GM19240 (cell line): Measurements from ENCODE around the gene SMAD3.

Source experiments
- DNase-seq: peaks from one replicate; pipeline ENCODE4 v3.0.0; 2011; ENCODE audit warnings: low spot score; ENCODE audit not compliant: insufficient read length

SMAD3 gene

DNA sequence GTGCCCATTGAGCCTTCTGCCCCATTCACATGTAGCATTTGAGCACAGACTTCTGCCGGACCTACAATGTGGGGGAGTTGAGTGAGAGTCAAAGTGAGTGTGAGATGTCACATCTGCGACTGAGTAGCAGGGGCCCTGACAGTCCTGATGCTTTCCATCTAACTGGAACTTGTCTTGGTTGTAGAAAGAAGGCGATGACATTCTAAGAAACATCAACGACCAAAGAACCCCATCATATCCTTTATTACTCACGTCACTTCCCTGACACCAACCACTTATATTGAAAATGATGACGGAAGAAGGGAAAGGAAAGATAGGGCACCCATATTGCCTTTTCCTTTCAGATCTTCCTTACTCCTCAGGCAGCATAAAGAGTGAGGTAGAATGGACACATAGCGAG lies 30.5 kb downstream of the SMAD3 start:
- DNase-seq = no peak

DNA sequence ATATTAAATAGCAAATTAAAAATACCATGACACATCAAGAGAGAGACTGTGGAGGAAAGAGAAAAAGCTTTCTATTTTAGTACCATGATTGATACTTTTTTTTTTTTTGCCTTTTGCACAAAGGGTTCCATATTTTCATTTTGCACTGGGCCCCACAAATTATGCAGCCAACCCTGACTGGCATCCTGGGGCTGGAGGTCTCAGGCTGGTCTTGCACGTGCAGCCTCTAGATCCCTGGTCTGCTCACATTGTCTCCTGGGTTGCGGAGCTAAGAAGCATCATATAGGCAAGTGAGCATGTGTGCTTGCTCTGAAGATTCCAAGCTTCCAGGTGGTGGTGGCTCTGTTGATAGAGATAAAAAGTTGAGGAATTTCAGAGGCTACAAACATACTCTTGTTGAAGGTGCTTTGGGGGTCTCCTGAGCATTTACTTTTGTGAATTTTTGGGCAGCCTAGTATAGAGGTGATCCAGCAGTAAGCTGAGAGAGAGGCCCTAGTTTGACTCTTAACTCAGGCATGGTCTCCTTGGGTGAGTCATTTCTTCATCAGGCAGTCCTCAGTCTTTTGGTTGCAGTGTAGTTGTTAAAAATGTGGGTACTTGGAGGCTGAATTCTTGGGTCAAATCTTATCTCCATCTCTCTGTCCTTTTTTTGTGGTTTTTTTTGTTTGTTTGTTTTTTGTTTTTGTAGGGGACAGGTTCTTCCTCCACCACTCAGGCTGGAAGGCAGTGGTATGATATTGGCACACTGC lies 31.3 kb downstream of the SMAD3 start:
- DNase-seq = no peak

DNA sequence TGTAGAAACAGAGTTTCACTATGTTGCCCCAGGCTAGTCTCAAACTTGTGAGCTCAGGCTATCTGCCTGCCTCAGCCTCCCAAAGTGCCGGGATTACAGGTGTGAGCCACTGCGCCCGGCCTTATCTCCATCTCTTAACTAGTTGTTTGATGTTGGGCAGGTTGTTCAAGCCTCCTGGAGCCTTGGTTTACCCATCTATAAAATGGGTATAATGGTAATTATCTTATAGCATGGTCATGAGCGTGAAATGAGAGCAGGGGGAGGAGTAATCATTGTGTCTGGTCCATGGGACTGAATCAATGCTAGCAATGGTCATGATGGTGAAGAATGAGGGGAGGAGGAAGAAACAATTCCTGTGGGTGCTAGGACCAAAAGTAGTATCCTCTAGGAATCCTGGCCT lies 32.0 kb downstream of the SMAD3 start:
- no peak for DNase-seq

DNA sequence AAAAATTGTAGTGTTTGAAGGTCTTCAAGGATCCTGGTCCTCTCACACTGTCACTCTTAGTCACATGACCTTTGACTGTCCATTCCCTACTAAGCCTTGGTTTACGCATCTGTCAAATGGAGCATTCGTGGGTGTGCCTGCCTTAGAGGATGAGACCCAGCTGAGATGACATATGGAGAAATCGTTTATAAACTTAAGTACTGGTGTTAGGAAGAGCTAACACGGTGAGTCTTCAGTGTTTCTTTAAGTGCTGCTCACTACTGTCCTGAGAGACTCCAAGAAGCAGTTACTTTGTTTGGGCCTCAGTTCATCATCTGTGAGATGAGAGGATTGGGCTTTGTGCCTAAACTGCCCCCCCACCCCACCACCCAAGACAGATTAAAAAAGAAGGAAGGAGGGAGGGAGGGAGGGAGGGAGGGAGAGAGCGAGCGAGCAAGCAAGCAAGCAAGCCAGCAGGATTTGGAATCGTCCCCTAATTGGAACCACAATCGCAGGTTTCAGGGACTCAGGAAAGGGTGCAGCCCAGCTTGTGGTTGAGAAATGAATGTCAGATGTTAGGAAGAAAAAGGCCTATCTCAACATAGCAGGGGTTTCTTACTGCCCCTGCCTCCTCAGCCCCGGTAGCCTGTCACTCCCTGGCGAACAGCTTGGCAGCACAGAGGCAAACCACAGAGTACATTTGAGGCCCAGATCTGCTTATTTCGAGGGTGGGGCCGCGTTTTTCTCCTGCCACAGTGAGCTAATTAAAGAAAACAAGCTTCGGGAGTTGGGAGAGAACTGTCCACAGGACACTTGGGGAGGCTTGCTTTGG lies 32.7 kb downstream of the SMAD3 start:
- DNase-seq = no peak

DNA sequence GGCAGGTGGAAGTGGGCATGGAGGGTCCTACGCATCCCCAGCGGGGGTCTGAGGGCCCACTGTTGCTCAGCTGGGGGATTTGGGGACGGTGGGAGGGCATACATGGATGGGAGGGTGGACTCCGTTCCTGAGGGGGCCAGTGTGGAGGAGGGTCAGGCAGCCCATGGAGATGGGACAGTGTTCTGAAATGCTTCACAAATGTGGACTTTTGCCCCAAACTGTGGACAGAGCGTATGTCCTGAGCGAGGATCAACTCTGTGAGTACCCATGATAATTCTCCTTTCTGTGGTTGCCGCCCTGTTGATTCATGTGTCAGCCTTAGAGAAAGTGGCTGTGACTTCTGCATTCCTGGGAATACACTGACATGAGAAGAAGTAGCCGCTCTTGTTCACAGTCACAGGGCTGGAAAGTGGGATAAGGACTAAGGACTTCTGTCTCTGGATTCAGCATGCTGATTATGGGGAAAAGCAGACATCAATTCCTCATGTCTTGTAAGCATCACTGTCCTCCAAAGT lies 33.4 kb downstream of the SMAD3 start:
- no peak for DNase-seq

DNA sequence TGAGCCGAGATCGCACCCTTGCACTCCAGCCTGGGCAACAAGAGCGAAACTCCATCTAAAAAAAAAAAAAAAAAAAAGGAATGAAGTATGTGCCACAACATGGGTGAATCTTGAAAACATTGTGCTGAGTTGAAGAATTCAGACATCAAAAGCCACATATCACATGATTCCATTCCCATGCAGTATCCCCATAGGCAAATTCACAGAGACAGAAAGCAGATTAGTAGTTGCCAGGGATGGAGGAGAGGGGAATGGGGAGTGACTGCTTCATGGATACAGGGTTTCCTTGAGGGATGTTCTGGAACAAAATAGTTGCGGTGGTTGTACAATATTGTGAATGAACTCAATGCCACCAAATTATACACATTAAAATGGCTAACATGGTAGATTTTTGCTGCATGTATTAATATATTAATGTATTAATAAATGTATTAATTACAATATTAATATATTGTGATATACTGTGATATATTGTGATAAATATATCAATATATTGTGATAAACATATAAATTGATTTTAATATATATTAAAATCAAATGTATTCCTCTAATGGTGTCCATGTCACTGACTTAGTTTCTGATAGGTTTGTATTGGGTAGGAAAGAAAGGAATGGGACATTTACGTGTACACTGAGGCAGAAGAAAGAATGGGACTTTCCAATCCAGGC lies 34.9 kb downstream of the SMAD3 start:
- DNase-seq = no peak

DNA sequence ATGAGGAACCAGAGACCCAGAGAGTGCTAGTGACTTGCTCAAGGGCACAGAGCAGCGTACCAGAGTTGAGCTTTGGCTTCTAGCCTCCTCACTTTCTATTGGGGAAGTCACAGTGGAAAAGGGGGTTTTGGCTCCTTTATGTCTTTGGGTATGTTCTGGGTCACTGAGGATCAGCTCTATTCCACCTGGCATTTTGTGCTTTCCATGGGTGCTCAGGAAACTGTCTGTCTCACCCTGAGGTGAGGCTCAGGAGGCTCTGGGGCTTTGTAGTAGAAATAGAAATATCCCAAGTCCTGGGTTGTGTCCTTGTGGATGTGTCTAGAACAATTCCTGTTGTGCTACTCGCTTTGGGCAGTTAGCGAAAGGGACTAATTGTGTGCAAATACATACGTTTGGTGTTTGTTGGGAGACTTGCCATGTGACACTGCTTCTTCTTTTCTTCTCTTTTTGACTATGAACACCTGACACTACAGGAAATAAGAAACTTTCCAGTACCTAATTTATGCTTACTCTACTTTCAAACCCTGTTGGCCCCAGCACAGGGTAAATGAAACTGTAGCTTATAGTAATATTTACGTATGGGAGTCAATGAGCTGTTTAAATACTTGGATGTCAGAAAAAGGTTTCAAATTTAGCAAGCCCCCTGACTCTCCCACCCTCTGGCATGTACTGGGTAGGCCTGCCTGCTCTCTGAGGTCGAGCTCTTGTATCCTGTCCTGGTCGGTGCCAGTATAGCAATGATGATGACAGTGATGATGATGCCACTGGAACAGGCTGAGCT lies 35.6 kb downstream of the SMAD3 start:
- no peak for DNase-seq

DNA sequence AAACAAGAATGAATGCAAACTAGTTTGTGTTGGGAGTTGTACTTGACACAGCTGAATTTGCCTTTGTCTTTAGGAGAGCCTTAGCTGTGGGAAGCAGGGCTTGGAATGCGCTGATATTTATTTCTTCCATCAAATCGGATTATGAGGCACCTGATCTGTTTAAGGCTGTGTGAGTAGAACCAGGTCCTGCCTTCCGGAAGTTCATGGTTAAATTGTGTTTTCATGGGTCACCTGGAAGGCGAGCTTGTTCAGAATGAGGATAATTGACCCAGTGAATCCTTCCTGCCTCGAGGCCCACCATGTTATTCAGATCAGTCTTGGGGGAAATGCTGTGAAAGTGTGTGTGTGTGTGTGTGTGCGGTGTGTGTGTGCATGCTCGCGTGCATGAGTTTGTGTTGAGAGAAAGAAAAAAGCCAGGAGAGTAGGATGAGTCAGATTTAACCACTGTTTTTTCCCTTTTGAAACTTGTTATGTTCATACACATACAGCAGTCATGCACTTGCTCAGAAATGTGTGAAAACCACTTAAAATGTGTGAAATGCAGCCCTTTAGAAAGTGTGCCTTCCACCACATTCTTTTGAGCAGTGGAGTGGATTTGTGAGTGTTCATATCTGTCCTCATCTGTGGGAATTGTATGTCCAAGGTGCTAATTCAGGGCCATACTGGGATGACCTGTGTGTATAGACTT lies 36.7 kb downstream of the SMAD3 start:
- no peak for DNase-seq

DNA sequence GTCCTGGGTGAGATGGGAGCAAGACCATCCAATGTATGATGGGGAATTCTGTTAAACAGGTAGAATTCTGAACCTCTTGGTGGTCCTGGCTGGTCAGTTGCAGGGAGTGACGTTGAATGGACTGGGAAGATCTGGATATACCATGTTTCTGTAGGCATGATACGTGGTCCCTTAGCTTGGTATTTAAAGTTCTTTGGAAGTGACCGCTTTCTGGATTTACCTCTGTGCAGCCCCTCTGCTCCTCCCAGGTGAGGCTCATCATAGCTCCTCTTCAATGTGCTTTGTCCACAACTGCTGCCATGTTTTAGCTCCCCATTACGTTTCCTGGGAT lies 37.2 kb downstream of the SMAD3 start:
- no peak for DNase-seq

DNA sequence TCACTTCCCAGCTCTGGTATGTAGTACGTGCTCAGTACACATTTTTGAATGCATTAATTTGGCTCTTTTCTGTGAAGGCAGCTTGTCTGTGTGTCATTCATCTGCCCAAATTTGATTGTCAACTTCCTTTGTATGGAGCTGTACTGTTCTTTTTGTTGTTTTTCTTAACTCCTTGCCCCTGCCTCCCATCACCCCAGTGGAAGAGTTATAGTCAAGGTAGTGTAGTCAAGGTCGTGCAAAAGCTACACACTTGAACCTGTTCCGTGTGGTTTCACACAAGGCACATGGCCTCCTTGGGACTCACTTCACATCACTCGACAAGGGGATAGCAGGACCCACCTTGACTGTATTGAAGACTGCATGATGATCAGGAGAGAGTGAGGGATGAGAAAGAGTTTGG lies 37.6 kb downstream of the SMAD3 start:
- DNase-seq = no peak

DNA sequence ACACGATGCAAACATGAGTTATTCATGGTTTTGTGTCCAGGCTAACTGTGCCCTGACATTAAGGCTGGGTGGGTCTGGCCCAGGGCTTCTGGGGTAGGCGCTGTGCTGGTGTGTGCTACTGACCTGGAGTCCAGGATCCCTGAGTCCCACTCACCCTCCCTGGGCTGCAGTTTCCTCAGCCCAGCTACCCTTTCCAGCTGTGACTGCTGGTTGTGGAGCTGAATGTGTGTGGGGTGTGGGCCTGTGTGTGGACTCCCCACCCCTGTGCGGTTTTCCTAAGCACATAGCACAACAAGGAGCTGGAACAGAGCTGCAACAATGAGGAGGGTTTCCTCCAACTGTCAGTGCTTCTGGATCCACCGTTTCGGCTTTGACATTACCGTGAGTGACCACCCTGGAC lies 38.0 kb downstream of the SMAD3 start:
- no peak for DNase-seq

DNA sequence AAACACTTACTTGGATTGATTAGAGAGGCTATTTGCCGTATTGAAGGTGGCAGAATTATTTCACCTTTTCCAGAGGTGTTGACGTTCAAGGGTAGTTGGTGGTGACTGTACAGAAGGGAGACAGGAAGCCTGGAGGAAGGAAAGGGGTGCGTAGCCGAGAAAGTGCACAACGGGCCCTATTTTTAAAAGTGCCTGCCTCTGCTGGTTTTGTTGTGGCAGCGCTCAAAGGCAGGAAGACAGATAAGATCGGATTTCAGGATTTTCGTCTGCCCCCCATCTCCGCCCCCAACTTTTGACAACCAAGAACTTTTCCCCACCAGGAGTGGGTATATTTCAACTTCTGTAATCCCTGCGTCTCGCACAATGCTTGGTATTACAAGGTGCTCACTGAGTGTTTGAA lies 38.5 kb downstream of the SMAD3 start:
- DNase-seq = no peak

DNA sequence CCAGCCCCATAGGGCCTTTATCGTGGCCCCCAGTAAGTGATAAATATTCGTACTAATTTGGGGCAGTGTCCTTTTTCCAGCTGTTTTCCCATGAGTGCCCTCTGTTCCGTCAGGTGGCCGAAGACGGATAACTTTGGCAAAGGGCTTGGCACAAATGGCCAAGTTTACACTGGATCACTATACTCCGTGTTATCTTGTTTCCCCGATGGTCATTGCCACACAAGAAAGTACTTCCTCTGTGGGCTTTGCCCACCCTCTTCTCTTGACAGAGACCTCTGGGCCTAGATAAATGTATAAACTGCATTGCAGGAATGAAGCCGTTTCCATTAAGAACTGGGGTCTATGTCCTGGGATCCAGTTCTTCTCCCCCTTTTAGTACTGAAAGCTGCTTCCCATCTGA lies 39.1 kb downstream of the SMAD3 start:
- no peak for DNase-seq

DNA sequence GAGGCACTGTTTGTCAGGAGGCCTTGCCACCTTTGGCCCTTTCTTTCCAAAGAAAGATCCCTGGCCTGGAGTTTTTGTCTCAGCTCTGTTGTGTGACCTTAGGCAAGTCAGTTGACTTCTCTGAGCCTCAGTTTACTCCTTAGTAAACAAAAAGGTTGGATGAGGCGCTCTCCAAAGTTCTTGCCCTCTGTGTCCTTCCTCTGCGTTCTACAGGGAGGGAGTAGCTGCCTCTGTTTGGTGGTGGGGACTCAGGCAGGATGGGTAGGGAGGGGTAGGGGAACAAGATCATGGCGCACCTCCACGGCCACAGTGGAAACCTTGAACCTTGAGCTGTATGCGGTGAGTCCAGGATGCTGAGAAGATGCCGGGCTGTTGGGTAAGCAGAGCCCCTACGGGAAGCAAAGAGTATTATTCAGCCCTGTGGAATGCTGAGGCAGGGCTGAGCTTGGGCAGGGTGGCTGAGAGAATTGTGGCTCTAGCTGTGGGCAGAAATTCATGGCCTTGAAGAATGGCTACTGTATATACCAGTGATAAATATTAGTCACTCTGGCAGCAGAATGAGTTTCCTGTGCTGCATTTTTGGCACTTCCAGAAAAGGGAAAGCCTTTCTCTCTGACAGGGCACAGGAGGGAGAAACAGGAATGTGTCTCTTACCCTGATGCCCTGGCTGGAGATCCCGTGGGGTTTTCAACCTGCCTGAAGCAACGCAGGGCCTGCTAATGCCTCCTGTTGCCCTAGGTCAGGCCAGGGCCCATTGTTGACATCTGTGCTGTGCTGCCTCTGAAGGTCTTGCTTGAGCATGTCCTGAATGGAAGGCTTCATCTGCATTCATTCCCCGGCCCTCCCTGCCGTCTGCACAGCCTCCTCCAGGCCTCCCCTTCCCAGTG lies 39.9 kb downstream of the SMAD3 start:
- DNase-seq = no peak

DNA sequence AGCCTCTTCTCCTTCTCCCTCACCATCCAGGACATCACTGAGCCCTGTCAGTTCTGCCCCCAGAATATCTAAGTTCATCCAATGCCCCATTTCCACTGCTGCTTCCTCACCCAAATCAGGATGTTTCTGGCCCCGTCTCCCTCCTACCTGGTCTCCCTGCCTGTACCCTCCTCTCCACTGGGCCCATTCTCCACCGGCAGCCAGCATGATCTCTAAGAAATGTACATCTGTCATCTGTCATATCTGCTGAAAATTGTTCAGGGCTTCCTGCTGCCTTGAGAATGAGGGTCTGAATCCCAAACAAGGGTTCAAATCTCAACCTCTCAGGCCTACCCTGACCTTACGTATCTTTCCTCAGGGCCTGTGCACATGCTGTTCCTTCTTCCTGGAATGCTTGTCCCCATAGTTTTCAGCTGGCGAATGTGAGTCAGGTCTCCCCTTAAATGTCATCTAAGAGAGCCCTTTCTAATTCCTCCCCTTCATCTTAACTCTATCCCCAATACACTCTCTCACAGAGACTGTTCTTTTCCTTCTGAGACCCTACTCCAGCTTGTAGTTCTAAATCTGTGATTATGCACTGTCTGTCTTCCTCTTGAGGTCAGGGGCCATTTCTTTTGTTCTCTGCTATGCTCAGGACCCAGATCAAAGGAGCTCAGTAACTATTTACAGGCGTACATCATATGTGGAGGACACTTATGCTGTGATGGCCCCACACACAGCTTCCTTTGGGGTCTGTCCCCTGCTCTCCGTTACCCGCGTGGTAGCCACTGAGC lies 40.8 kb downstream of the SMAD3 start:
- no peak for DNase-seq

DNA sequence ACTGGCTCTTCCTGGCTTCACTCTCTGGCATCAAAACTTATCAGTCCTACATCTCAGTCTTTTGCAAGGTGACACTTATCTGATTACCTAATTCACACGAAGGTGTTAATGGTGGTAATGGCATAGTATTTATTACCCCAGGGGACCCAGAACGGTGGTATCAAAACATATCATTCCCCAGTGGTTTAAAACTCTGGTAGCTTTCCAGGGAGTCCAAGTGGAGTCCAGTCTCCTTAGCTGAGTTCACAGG lies 41.3 kb downstream of the SMAD3 start:
- no peak for DNase-seq

DNA sequence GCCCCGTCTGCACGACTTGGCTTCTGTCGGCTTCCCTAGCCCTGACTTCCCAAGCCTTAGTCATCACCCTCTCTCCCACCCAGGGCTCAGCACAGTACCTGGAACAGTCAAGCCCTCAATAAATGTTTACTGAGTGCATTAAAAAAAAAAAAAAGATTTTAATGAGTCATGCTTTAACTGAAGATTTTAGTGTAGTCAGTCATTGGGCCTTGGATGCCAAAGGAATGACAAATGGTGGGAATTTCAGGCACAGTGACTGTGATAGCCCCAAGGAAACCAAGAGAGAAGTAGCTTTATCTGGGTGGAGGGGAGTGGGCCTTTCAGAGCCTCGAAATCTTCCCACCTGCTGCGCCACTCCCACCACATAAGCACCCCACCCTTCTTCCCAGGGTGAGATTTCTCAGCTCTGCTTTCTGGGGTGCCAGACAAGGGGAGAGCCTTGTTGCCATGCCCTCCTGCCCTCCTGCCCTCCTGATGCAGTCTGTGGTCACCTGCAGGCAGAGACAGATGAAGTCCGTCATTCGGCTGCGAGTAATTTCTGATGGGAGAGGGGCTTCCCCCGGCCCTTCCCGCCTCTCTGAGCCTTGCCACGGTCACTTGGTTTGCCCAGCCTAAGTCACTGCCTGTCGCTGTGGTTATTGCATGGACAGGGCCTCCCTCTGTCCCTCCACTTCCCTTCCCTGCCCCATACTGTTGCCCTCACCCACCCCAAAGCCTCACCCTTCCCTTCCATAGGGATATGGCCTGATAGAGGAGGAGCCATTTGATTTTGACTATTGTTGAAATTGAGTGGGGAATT lies 41.8 kb downstream of the SMAD3 start:
- no peak for DNase-seq

DNA sequence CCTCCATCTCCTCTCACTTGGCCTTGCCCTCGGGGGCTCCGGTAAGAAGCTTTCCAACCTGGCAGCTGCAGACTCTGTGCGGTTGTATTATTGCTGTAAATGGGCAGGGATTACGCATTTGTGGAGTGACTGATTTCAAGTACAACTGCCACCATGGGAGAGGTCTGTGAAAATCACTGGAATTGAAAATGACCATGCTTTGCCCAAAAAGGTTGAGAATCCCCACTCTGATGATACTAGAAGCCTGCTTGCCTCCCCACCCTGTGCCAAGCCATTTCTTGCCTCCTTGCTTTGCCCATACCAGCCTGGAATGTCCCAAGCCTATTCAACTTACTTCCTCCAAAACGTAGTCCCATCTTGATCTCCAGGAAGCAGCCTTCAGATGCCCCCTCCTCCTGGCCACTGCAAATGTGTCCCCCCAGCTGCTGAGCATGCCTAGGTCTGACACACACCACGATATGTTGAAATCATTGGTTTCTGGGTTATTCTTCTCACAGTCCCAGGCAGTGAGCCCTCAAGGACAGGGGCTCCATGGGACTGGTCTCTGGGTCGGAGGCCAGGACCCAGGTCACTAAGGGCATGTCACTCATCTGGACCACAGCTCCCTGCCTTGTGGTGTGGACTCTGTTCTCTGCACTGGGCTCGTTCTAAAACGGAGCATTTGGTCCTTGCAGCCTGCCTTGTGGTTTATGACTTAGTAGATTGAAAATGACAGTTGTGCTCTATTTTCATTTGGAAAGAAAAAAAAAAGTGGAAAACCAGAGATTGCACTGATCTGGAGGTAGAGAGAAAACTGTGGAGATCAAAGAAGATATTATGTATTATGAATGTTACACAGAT lies 42.9 kb downstream of the SMAD3 start:
- DNase-seq = no peak
